Colonic mucosa (tissue), 4 donors: ENCODE results near the gene HECTD4. TPM values are rescaled to one million over a fixed set of nuclear protein-coding genes. Genes with fewer than 3 reads are reported as not detected.

Source experiments
- DNase-seq: peaks from one replicate; pipeline ENCODE4 v3.0.0-alpha.2; 2020
- H3K27ac ChIP-seq: fragments of 200-600 bp; one replicate; pipeline ENCODE4 v1.8.0; 2021
- H3K27me3 ChIP-seq: fragments of 200-600 bp; one replicate; pipeline ENCODE4 v1.8.0; 2021
- H3K36me3 ChIP-seq: fragments of 200-600 bp; one replicate; pipeline ENCODE4 v1.8.0; 2021
- H3K4me1 ChIP-seq: fragments of 200-600 bp; one replicate; pipeline ENCODE4 v1.8.0; 2021; ENCODE audit warnings: mild to moderate bottlenecking
- H3K4me3 ChIP-seq: fragments of 200-600 bp; one replicate; pipeline ENCODE4 v1.8.0; 2021
- H3K9ac ChIP-seq, 2 donors: one replicate each; pipeline ENCODE4 v1.7.0; 2013; ENCODE audit warnings: control low read depth in 2 of 2, low read depth in 2 of 2, low read length in 2 of 2
- H3K9me3 ChIP-seq: fragments of 200-600 bp; one replicate; pipeline ENCODE4 v1.8.0; 2021
- intact Hi-C: fragments of 100-400 bp; cut with DNase I; formaldehyde crosslinking; loops from one replicate; pipeline ENCODE4 v1.14.1; 2022
- total RNA-seq, 2 donors: library from RNA; stranded (reverse); fragmentation: NEBNext Ultra II Directional in 1 of 2; extraction: Animal tissue kit (Norgen Biotek cat#: 25700) in 1 of 2; gene quantifications; one replicate each; pipeline ENCODE4 v1.2.1, GENCODE V29; 2021
- TF ChIP-seq, protein P1 (sequence below): fragments of 200-600 bp; IDR thresholded peaks from one replicate; pipeline ENCODE4 v1.8.0; 2022; ENCODE audit warnings: antibody characterized with exemption, mild to moderate bottlenecking
- donor health status: healthy.
- donor health status: DM: no; HTN: no; CAD: no.
- donor health status: DM: no; HTN: no; CAD: no.

HECTD4 gene
- total RNA-seq, 2 donors from 2014 or later: 39.6 to 41.7 TPM

DNA sequence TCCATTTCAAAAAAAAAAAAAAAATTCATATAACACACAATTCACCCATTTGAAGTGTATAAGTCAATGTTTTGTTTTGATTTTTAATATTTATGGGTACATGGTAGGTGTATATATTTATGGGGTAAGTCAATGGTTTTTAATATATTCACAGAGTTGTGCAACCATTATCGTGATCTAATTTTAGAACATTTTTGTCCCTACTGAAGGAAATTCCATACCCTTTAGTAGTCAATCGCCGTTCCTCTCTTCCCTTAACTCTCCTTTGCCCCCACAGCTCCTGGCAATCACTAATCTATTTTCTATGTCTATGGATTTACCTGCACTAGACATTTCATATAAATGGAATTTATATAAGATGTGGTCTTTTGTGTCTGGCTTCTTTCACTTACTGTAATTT lies 164.1 kb downstream of the HECTD4 start:
- Histone ChIP-seq H3K27ac (no peak overlapping the region), H3K36me3 (peaks cover 6% of the 10 kb centered on the region), H3K9ac (no peak overlapping the region), H3K27me3 (no peaks in the 10 kb centered on the region), H3K4me1 (no peaks in the 10 kb centered on the region), H3K4me3 (no peak overlapping the region), H3K9me3 (no peaks in the 10 kb centered on the region)
- intact Hi-C loops: no loop called here
- no peak for DNase-seq
- TF ChIP-seq, protein P1, sequence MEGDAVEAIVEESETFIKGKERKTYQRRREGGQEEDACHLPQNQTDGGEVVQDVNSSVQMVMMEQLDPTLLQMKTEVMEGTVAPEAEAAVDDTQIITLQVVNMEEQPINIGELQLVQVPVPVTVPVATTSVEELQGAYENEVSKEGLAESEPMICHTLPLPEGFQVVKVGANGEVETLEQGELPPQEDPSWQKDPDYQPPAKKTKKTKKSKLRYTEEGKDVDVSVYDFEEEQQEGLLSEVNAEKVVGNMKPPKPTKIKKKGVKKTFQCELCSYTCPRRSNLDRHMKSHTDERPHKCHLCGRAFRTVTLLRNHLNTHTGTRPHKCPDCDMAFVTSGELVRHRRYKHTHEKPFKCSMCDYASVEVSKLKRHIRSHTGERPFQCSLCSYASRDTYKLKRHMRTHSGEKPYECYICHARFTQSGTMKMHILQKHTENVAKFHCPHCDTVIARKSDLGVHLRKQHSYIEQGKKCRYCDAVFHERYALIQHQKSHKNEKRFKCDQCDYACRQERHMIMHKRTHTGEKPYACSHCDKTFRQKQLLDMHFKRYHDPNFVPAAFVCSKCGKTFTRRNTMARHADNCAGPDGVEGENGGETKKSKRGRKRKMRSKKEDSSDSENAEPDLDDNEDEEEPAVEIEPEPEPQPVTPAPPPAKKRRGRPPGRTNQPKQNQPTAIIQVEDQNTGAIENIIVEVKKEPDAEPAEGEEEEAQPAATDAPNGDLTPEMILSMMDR: no peak

DNA sequence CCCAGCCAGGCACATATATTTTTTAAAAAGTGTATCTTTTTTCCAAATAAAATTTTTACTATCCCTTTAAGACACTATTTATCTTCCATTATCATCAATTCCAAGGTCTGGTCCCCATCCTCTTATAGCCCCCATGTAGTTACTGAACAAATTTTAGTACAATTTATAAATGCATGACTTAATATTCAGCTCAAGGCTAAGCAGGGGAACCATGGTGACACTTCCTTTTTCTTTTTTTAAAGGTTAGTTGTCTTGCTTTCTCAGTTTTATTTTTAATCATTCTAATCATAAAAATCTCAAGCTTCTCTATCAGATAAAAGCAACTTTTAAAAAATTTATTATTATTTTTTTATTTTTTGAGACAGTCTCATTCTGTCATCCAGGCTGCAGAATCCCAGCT lies 164.6 kb downstream of the HECTD4 start:
- Histone ChIP-seq H3K9me3 (no peaks in the 10 kb centered on the region), H3K4me3 (no peak overlapping the region), H3K4me1 (no peaks in the 10 kb centered on the region), H3K27me3 (no peaks in the 10 kb centered on the region), H3K36me3 (peaks cover 6% of the 10 kb centered on the region), H3K9ac (no peak overlapping the region), H3K27ac (no peak overlapping the region)
- DNase-seq: no peak
- intact Hi-C loops: no loop called here
- TF ChIP-seq, protein P1: no peak

- Histone ChIP-seq H3K9me3 (no peaks in the 10 kb centered on the region), H3K4me1 (no peaks in the 10 kb centered on the region), H3K36me3 (peaks cover 11% of the 10 kb centered on the region), H3K27ac (no peak overlapping the region), H3K4me3 (no peak overlapping the region), H3K9ac (no peak overlapping the region), H3K27me3 (no peaks in the 10 kb centered on the region)
- TF ChIP-seq, protein P1: no peak
- DNase-seq: no peak
- intact Hi-C loops: no loop called here
Observed at GRCh38 chr12:112216223-112216622, 166.0 kb downstream of the HECTD4 start.

DNA sequence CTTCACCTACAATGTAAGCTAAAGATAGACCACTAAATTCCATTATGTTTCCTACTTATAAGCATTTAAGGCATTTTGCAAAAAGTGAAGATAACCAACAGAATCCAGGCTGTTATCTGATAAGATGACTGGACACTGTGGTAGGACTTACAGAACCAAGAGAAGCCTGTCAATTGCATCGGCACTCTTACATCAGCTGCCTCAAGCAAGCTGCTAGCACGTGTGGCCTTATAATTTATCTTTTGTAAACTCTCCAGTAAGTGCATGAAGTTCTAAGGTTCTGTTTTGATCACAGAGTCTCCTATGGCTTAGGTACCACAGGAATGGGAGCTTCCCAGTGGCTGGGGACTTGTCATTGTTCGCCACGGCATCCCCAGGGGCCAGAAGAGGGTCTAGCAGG lies 168.2 kb downstream of the HECTD4 start:
- H3K27ac ChIP-seq: no peak overlapping the region
- TF ChIP-seq, protein P1: no peak
- intact Hi-C loops: no loop called here

GRCh38 chr12:112208301-112208910 lies 173.8 kb downstream of the HECTD4 start:
- Histone ChIP-seq H3K4me3 (no peak overlapping the region), H3K4me1 (no peaks in the 10 kb centered on the region), H3K36me3 (peaks cover 10% of the 10 kb centered on the region), H3K9ac (no peak overlapping the region), H3K27ac (no peak overlapping the region), H3K27me3 (no peaks in the 10 kb centered on the region), H3K9me3 (no peaks in the 10 kb centered on the region)
- DNase-seq: no peak
- intact Hi-C loops: no loop called here
- TF ChIP-seq, protein P1: no peak

More for the DNA sequence above, 168.2 kb downstream of the HECTD4 start:
- Histone ChIP-seq H3K27me3 (no peaks in the 10 kb centered on the region), H3K9me3 (no peaks in the 10 kb centered on the region), H3K4me3 (no peak overlapping the region), H3K4me1 (no peaks in the 10 kb centered on the region), H3K9ac (no peak overlapping the region), H3K36me3 (peaks cover 16% of the 10 kb centered on the region)
- DNase-seq: no peak
